Activated naive CD4-positive, alpha-beta T cell treated with Interleukin-2 at 50 U/mL for 16 hours (primary cell): ENCODE measurements around the gene SLC22A14.
"Not testable (repeated sequence)": the region's sequence is repeated elsewhere in the genome, so short reads cannot be mapped to it uniquely, and the experiment has no call there.

Source experiments
- DNase-seq: peaks from one replicate; pipeline ENCODE4 v3.0.0-alpha.2; 2020

SLC22A14 gene

GRCh38 chr3:38274864-38275649 is 7.0 kb upstream of the SLC22A14 start:
- no peak for DNase-seq

GRCh38 chr3:38275658-38276057 is 6.4 kb upstream of the SLC22A14 start:
- no peak for DNase-seq

GRCh38 chr3:38276081-38276916 is 5.8 kb upstream of the SLC22A14 start:
- DNase-seq, result no peak

- no peak for DNase-seq
Observed at GRCh38 chr3:38276917-38277630, 5.0 kb upstream of the SLC22A14 start.

GRCh38 chr3:38278841-38279240 is 3.3 kb upstream of the SLC22A14 start:
- DNase-seq, result no peak

GRCh38 chr3:38283810-38284755 is 2.0 kb downstream of the SLC22A14 start:
- no peak for DNase-seq

GRCh38 chr3:38284756-38285150 is 2.7 kb downstream of the SLC22A14 start:
- DNase-seq, result no peak

GRCh38 chr3:38289286-38290217 is 7.5 kb downstream of the SLC22A14 start:
- not testable (repeated sequence) for DNase-seq

- not testable (repeated sequence) for DNase-seq
Observed at GRCh38 chr3:38297053-38297452, 15.0 kb downstream of the SLC22A14 start.

- no peak for DNase-seq
Observed at GRCh38 chr3:38297537-38297936, 15.4 kb downstream of the SLC22A14 start.

GRCh38 chr3:38297947-38298711 is 16.0 kb downstream of the SLC22A14 start:
- no peak for DNase-seq

GRCh38 chr3:38306941-38307340 is 24.8 kb downstream of the SLC22A14 start:
- DNase-seq, result no peak

GRCh38 chr3:38307599-38307998 is 25.5 kb downstream of the SLC22A14 start:
- DNase-seq, result no peak

- DNase-seq, result no peak
Observed at GRCh38 chr3:38308456-38308855, 26.4 kb downstream of the SLC22A14 start.

GRCh38 chr3:38311476-38311875 is 29.4 kb downstream of the SLC22A14 start:
- no peak for DNase-seq

GRCh38 chr3:38311941-38312340 is 29.8 kb downstream of the SLC22A14 start:
- no peak for DNase-seq

GRCh38 chr3:38312356-38312755 is 30.3 kb downstream of the SLC22A14 start:
- no peak for DNase-seq

- no peak for DNase-seq
Observed at GRCh38 chr3:38313263-38313662, 31.2 kb downstream of the SLC22A14 start.

- no peak for DNase-seq
Observed at GRCh38 chr3:38313695-38314094, 31.6 kb downstream of the SLC22A14 start.

- no peak for DNase-seq
Observed at GRCh38 chr3:38314112-38314763, 32.1 kb downstream of the SLC22A14 start.
